ENCODE measurements around the gene DNER.
A peak's percentile ranks its signal among the peaks of the same experiment; 100 is the strongest.
"Not testable (repeated sequence)": the region's sequence is repeated elsewhere in the genome, so short reads cannot be mapped to it uniquely, and the experiment has no call there.

Gene DNER

DNA sequence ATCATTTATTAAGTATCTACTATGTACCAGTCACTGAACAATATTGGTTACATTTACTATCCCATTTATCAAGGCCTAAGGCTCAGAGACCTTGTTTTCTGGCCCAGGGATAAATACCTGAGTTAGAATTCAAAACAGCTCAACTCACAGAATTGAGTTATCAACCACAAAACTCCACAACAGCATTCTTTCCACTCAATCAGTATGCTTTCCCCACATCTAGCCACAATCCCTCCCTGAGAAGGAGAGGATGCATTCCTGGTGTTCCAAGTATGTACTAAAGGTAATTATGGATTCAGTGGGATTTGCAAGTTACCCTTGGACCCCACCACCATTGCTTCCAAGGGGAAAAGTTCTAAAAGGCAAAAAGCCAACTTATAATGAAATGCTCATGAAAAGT lies 339.1 kb downstream of the DNER start:
- DNase-seq: no peak

DNA sequence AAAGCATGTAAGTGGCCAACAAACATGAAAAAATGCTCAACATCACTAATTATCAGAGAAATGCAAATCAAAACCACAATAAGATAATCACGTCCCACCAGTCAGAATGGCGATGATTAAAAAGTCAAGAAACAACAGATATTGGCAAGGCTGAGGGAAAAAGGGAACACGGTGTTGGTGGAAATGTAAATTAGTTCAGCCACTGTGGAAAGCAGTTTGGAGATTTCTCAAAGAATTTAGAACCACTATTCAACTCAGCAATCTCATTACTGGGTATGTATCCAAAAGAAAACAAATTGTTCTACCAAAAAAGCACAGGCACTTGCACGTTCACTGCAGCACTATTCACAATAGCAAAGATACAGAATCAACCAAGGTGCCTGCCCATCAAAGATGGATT lies 341.0 kb downstream of the DNER start:
- not testable (repeated sequence) for DNase-seq

DNA sequence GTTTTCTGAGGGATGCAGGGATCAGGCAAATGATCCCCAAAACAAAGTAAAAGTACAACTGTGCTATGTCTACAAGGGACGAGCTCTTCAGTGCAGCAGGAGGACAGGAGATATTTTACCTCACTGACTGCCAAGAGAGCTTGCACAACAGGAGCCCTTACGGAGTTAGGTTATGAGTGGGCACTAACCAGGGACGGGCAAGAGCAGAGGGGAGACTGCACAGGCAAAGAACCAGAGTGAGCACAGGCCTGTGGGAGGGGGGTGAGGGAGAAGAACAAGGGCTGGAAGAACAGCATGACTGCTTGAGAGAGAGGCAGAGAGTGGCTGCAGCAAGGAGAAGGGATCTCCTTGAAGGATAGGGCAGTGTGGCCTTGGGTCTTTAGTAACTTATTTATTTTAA lies 342.1 kb downstream of the DNER start:
- no peak for DNase-seq

DNA sequence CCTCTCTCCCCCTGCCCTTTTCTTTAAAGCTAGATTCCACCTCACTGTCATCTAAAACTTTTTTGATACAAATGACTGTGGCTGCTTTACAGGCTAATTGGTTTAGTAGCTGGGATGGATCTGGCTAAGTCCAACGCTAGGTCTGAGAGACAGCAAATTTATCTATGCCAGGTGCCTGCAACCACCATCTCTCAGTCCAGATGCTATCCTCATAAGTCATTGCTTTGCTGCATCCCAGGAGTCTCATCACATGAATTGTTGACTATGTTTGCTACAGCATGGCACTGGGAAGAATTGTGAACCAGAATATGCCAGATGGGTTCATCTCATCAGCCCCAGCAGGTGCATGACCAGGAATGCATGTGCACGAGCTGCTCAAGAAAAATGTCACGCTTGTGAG lies 343.3 kb downstream of the DNER start:
- no peak for DNase-seq

DNA sequence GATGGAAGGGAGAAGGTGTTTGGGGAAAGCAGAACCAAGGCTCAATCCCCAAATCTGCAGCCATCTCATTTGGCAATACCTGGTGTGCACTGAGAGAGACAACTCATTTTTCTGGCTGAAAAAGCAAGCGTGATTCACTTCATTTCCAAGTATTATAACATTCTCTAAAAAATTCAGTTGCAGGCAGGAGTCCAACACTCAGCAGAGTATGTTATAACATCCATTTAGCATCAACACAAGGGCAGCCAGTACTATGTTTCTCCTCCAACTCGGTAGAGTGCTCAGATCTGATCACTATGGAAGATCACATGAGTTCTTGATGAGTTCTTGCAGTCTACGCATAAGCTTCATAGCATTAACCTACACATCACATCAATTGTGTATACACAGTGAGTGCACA lies 343.8 kb downstream of the DNER start:
- no peak for DNase-seq

DNA sequence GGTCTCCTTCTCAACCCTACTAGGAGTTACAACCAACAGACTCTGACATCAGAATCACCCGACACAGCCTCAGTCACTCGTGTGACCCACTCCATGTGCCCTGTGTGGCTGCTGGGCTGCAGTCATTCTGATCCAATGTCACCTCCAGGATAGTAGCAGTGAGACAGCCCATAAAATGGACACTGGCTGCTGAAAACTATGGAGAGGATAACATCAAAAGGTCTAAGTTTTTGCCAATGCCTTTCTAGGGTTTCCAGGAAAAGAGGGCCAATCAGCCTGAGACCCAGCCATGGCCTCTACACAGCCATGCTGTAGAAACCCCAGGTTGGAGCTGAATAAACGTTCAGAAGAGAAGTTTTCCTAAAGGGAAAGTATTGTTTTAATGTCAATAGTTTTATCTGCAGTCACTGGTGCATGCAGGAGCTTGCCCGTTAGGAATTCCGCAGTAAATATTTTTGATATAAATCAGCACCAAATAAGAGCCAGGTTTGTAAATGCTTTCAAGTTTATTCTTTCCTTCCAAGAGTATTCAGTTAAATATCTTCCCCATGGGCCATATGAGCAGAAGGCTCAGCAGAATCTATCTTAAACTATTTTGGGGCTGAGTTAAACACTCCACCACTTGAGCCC lies 351.1 kb downstream of the DNER start:
- DNase-seq: no peak

DNA sequence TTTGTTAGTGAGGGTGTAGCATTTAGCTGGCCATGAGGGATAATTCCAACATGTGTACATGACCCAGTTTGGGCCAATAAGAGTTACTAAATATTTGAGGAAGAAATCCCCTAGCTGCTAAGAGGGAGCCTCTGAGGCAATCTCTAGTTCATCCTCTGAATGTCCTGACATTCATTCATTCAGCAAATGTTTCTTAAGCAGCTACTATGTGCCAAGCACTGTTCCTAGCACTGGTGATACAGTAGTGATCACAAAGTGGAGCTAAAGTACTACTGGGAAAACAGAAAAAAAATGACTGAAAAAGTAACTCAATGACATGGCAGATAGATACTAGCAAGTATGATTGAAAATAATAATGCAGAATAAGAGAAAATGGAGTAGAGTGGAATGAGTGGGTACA lies 363.5 kb downstream of the DNER start:
- no peak for DNase-seq

DNA sequence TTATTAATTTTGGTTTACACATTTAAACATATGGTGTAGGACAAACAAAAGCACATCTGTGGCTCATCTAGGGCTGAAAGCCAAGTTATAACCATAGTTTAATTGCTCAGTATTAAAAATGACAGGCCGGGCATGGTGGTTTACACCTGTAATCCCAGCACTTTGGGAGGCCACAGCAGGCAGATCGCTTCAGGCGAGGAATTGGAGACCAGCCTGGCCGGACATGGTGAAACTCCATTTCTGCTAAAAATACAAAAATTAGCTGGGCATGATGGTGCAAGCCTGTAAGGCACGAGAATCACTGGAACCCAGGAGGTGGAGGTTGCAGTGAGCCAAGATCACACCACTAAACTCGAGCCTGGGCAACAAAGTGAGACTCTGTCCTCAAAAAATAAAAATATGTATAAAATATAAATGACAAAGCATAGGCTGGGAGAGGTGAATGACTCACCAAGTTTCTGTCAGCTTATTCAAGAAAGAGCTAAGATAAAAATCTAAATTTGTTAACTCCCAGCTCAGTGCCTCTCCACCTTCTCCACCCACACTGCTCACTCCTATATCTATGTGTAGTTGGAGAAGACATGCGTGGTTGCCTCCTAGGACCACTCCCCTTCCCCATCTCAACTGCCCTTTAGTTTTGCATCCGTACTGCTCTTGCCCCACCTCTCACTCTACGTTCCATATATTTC lies 364.1 kb downstream of the DNER start:
- DNase-seq: peak; percentile 24

DNA sequence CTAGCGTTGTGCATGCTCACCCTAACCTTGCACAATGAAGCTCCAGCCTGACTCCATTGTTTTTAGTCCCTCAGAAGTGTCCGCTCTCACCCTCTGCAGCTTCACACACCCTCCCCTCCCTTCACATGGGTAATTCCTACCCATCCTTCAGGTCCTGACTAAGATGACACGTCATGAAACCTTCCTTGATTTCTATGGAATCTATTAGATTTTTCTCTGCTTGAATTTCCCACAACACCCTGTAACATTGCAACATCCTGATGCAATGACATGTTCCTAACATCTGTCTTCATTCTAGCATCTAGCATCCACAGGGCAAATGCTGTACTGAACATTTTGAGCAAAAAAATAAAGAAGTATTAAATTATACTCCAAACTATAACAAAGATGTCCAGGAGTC lies 366.2 kb downstream of the DNER start:
- peak; percentile 73 for DNase-seq

DNA sequence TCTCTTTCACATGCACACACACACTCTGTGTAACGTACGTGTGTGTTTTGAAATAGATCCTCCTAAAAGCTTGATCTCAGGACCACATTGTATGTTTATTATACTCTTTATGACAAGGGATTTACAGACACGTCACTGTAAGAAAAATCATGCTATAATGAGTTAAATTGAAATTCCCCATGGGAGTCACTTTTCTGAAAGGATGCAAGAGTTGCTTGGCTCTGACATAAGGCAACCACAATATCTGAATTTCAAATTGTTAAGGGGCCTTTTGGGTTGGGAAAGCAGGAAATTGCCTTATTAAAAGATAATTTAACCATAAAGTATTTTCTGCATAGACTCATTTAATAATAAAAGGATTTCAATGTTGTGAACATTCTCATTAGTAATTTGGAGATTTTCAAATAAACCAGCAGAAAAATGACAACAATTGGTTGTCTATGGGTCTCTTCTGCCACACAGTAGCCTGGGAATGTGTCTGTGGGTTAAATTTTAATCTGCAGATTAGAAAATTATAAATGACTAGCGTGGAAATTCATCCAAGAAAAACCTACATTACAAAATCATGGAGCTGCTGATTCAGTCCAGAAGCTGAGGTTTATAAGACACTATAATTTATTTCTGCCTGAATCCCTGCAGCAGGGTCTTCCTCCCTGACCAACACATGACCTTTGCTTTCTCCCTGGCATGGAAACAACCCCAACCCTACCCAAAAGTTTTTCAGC lies 367.4 kb downstream of the DNER start:
- no peak for DNase-seq

DNA sequence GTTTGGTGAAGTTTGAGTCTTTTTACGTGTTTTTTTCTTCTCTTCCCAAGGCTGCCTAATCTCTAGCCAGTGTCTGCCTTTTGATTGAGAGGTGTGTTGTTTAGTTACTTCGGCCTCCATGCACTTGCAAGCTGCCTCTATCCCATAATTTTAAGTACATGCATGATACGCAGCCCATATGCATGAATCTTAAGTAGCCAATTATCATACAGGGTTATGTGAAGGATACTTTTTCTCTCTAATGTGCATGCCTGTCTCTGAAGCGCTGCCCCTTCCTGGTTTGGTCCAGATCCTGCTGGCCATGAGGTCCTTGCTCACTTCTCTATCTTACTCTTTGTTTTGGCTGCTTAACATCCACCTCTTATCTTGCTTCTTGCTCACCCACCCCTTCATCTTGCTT lies 369.4 kb downstream of the DNER start:
- DNase-seq: no peak

DNA sequence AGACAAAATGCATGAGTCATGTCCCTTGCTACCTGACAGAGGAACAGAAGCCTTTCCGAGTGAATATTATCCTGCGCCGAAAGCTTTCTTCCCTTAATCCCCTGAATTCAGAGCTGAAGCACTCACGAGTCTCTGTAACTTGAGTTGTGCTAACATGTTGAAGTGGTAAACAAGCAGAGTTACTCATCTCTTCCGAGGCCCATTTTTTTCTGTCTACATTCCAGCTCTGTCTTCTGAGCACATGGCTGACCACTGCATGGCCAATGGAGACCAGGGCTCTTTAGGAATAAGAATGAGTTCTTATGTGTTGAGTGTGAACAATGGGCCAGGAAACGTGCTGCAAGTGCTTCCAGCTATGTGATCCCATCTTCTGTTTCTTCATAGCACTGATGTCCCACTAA lies 370.2 kb downstream of the DNER start:
- peak; percentile 74 for DNase-seq

DNA sequence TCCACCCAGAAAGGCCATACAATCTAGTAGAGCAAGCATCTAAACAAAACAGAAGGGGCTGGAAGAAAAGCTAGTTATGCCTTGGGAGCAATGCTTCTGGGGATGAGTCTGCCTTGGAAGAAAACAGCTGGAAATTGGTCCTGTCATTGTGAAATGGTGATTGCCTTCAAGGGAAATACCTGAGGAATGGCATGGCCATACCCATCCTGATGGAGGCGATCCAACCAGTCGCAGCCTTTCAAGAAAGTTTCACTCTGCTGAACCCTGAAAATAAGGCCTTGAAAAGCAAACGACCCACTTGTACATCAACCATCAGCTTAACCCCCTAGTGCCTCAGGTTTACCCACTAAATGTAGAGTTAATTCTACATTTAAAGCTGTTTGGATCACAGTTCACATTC lies 370.7 kb downstream of the DNER start:
- no peak for DNase-seq

DNA sequence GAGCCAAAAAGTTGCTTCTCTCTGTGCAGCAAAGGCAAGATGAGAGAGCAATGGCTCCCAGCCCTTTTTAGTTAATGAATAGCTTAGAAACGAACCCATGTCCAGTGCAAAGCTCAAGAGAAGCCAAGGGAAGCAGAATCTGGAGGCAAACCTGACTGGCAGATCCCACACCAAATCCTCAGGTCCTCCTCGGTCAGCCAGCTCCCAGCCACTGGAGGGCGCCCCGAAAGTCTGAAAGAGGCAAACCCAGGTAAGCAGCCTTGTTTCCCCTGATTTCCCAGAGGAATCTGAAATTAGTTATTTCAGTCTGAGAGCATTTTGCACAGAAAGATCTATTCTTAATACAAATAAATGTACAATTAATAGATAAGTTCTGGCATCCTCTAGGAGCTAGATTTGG lies 372.0 kb downstream of the DNER start:
- DNase-seq: peak; percentile 45

DNA sequence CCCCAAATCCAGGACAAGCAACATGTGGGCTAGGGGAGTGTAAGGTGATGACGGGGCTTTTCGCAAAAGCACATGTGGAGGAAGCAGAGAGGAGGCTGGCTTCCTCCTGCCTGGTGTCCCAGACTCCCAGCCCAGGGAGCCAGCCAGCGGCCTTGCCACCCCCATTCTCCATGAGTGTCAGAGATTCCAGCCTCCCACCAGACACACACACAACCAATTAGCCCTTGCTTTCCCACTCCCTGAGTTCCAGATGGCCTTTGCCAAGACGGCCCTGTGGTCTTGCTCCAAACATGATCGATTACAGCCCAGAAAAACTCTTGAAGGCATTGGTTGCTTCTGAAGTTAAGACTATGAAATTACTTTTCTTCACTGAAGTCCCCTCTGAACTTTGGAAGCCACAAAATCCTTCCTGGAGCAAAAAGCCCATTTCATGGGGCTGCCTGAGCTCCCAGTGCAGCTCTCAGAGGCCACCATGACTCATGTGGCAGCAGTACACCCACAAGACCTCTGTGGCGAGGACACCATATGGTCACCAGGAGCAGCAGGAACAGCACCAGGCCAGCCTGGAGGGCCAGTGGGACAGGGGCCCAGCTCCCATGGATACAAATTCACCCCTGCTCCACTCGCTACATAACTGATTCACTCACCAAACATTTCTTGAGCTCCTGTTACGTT lies 374.1 kb downstream of the DNER start:
- peak; percentile 94 for DNase-seq

DNA sequence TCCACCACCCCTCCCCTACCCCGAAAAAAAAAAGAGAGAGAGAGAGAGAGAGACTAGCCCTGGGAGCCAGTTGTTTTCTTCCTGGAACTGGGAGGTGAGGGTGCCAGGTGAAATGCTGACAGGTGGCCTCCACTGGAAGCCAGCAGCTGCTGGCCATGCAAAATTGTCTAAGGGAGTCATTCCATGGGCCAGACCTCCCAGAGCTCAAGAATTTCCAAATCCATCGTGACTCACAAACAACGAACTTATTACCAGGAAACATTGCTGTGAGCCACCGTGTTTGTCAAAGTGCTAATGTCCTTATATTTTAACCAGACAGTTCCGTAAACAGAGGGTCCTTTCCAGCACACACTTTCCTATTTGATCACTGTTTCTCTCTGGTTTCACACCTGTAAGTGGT lies 374.7 kb downstream of the DNER start:
- peak; percentile 86 for DNase-seq

DNA sequence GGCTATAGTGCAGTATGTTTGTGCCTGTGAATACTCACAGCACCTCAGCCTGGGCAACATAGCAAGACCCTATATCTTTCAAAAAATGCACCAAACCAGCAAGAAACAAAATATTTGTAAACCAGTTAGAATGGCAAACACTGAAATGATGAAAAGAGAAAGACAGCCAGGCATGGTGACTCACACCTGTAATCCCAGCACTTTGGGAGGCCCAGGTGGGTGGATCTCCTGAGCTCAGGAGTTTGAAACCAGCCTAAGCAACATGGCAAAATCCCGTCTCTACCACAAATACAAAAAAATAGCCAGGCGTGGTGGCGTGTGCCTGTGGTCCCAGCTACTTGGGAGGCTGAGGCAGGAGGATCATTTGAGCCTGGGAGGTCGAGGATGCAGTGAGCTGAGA lies 375.2 kb downstream of the DNER start:
- not testable (repeated sequence) for DNase-seq

DNA sequence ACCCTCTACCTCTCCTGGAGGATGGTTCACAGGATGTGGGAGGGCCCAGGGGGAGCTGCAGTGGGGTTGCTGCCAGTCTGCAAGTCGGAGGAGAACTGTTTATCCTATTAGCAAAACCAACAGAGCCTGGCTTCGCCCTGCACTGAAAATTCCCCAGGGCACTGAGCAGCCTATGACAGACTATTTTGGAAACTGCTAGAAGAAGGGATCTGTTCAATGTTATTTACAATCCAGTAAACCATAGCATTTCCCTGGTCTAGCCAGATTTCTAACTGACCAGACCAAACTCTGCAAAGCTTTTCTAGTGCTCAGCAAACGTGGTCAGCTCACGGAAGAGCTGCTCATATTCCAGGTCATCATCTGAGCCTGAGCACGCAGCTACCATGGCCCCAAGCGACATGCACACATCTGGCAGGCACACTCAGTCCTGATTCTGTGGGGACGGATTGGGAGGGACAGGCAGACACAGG lies 378.4 kb downstream of the DNER start:
- no peak for DNase-seq

DNA sequence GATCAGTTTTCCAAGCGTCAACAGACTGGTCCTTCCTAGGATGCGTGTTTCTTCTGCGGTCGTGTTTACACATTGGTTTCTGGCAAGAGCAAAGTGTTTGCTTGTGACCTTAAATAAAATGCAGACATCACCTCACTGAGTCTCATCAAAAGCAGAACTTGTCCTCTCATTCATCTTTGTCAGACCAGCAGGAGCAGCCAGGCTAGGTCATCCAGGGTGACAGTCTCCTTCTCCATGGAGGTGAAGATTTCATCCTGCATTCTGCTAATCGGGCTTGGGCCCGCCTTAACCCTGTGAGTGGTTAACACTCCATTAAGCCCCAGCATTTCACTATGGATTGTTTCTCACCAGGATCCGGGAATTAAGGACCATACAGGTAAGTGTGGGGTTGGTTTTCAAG lies 379.0 kb downstream of the DNER start:
- DNase-seq: no peak

DNA sequence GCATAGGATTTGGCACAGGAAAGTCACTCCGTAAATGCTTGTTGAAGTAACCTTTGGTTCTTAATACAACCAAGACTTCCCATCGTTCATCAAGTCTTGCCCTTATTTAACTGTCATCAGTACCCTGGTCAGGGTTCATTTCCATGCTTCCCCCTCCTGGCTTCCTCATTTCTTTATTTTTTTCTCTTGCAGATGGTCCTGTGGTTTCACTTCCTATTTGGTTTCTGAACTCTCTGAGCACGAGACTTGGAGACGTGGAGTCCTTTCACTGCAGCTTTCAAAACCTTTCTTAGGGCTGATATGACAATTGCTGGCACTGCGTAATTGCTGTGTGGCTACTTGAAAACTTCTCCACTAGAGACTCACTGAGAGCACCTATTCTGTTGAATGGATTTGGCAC lies 383.4 kb downstream of the DNER start:
- DNase-seq: no peak

DNA sequence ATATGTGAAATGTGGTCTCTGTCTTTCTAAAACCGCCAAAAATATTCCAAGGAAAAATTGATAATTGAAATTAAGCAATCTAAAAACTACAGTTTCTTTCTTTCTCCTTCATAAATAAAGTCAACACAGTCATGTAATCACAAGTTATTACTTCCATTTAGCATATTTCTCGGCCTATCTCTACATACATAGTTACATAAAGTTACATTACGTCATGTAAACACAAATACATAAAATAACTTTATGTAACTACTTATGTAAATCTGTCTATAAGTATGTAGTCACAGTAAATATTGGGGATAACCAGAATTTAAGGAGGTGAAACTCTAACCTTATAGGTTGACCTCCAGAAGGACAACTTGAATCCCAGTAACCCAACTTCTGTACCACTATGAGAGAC lies 394.8 kb downstream of the DNER start:
- DNase-seq: no peak

DNA sequence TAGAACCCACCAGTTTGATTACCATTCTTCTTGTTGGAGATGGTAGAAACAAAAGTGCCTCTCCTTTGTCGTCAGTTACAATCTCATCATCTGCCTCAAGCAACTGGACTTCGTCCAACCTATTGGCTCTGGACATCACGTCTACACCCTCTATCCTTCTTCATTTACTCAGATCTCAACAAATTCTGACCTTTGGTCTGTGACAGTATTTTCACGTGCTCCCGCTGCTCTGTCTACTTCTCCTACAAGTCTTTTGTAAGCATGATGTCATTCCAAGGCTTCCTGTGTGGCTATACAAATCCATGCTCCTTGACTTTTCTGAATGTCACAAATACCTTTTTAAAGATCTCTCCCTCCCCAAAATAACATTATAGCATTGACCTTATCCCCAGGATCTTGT lies 400.2 kb downstream of the DNER start:
- DNase-seq: peak; percentile 4

DNA sequence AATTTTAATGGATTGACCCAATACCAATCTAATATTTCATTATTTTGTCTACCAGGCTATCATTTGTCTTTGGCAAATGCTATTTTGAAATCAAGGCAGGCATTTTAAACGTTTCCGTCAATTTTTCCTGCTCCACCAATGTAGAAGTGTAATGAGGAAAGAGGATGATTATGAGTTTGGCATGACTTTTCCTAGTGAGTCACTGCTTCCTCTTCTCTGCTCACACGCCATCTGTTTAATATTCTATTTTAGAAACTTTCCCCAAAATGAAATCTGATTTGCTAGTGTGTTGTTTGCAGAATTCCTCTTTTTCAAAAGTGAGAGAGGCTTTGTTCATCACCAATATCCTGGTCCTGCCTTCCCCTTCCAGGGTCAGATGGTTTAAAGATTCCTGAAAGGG lies 400.8 kb downstream of the DNER start:
- peak; percentile 89 for DNase-seq

Data from HCEC 1CT (cell line).